GM18520 (cell line): Measurements from ENCODE around the gene ITGAX.

Experiments used
- ATAC-seq: cut with Tn5 transposase; IDR thresholded peaks from one replicate; pipeline ENCODE4 v1.9.1; 2021; ENCODE audit not compliant: unreplicated experiment

The ITGAX gene

GRCh38 chr16:31347445-31347844 is 7.5 kb upstream of the ITGAX start:
- ATAC-seq = no peak

GRCh38 chr16:31348579-31348978 is 6.4 kb upstream of the ITGAX start:
- no peak for ATAC-seq

- ATAC-seq = no peak
Observed at GRCh38 chr16:31350275-31351005, 4.5 kb upstream of the ITGAX start.

- no peak for ATAC-seq
Observed at GRCh38 chr16:31351246-31351941, 3.6 kb upstream of the ITGAX start.

- no peak for ATAC-seq
Observed at GRCh38 chr16:31351942-31352325, 3.0 kb upstream of the ITGAX start.

- no peak for ATAC-seq
Observed at GRCh38 chr16:31352376-31353115, 2.4 kb upstream of the ITGAX start.

- no peak for ATAC-seq
Observed at GRCh38 chr16:31355431-31356100, 590 bp downstream of the ITGAX start.

- ATAC-seq = no peak
Observed at GRCh38 chr16:31356566-31357323, 1.8 kb downstream of the ITGAX start.

- ATAC-seq = no peak
Observed at GRCh38 chr16:31357324-31358109, 2.5 kb downstream of the ITGAX start.

GRCh38 chr16:31360251-31360650 is 5.3 kb downstream of the ITGAX start:
- no peak for ATAC-seq

- ATAC-seq = no peak
Observed at GRCh38 chr16:31361201-31362110, 6.5 kb downstream of the ITGAX start.

- ATAC-seq = no peak
Observed at GRCh38 chr16:31362476-31363405, 7.8 kb downstream of the ITGAX start.

GRCh38 chr16:31363721-31364120 is 8.7 kb downstream of the ITGAX start:
- ATAC-seq = no peak

- ATAC-seq = no peak
Observed at GRCh38 chr16:31364421-31364820, 9.4 kb downstream of the ITGAX start.

GRCh38 chr16:31365131-31365865 is 10.3 kb downstream of the ITGAX start:
- ATAC-seq = no peak

- ATAC-seq = no peak
Observed at GRCh38 chr16:31367853-31368252, 12.9 kb downstream of the ITGAX start.

GRCh38 chr16:31371008-31371407 is 16.0 kb downstream of the ITGAX start:
- no peak for ATAC-seq
